Amygdala (tissue), 56 donors: Measurements from ENCODE around the gene TRIM49D1.
"Not testable (repeated sequence)": the region's sequence is repeated elsewhere in the genome, so short reads cannot be mapped to it uniquely, and the experiment has no call there.

ENCODE experiments used
- DNase-seq, 56 donors: peaks; one replicate each; lab custom pipeline; 2025; lab: John Stamatoyannopoulos, UW

TRIM49D1 gene, protein sequence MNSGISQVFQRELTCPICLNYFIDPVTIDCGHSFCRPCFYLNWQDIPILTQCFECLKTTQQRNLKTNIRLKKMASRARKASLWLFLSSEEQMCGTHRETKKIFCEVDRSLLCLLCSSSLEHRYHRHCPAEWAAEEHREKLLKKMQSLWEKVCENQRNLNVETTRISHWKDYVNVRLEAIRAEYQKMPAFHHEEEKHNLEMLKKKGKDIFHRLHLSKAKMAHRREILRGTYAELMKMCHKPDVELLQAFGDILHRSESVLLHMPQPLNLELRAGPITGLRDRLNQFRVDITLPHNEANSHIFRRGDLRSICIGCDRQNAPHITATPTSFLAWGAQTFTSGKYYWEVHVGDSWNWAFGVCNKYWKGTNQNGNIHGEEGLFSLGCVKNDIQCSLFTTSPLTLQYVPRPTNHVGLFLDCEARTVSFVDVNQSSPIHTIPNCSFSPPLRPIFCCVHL

GRCh38 chr11:89922195-89922660, at the start of gene TRIM49D1:
Gene TRIM49D1, minus strand, starts transcription at chr11:89922245. Its CDS starts 4,535 bp downstream, at chr11:89917710.
- no peak for DNase-seq

- DNase-seq = not testable (repeated sequence)
Observed at GRCh38 chr11:89965737-89966136, 43.7 kb upstream of the TRIM49D1 start, which contains the start of gene TRIM64. Gene TRIM64, plus strand, starts transcription at chr11:89966037. Its CDS starts 2,467 bp downstream, at chr11:89968504.

DNA sequence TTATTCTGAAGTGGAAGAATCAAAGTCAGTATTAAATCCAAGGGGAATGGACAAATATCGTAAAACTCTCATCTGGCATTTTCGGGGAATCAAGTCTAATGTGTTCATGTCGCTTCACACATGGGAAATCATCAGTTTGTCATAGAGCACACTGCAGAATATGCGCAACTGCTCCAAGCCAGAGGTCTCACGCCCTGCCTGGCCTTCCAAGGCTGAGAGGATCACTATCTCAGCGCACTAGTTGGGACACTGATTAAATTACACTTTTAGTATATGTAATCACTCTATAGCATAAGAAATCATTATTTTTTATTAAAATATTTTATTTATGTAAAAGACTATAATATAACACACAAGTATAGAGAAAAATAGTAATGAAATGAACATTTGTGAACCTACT, 38.8 kb upstream of the TRIM49D1 start:
- not testable (repeated sequence) for DNase-seq

DNA sequence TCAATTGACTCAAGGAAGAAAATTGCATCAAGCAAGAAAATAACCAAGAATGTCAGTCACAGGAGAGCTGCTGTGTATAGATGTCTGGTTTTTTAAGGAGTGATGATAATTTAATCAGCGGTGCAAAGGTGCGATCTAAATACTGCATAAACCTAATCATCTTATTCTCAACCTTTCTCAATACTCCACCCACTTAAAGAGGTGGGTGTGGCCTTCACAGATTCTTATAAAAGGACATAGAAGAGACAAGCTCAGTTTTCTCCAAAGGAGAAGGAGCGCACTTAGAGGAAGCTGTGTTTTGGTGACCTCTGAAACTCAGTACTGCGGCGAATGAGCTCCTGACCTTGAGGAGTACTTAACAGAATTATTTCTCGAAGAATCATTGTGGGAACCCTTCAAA, 1.7 kb upstream of the TRIM49D1 start, which contains the start of gene TRIM49D2:
Gene TRIM49D2, plus strand, starts transcription at position 301 of the 400 bp plus-strand sequence. CDS start 2,698 bp downstream, outside the sequence.
- not testable (repeated sequence) for DNase-seq

DNA sequence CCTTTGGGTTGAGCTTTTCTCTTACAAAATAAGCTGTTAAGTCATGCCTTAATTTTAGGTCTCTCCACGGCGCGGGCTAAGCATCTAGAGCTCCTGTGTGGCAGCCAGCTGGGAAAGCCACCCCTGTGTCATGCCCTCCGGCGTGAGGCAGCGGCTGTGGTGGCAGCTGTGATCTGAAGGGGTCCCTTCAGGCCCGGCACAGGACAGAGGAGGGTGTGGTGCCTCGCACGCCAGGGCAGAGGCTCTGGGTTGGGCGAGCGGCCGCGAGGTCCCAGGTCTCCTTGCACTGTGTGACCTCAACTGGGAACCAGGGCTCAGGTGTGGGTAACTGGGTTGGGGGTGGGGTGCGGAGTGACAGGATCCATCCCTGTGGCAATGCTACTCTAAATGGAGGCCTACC, 21.2 kb downstream of the TRIM49D1 start:
- not testable (repeated sequence) for DNase-seq

DNA sequence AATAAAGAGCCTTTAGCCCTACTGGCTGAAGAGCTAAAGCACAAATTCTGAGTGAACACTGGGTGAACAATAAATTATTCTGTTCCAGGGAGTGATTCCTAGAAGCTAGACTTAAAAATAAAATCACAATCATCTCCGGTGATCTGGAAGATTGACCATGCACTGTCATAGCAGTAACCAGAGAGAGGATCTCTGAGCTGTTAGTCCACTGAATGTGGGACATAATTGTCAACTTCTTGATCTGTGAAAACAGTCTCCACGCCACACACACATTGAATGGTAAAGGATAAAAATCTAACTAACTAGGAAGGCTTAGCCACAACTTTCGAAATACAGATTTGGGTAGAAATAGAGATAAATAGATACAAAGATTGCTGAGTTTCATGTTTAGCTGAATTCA, 28.8 kb downstream of the TRIM49D1 start:
- DNase-seq = not testable (repeated sequence)

DNA sequence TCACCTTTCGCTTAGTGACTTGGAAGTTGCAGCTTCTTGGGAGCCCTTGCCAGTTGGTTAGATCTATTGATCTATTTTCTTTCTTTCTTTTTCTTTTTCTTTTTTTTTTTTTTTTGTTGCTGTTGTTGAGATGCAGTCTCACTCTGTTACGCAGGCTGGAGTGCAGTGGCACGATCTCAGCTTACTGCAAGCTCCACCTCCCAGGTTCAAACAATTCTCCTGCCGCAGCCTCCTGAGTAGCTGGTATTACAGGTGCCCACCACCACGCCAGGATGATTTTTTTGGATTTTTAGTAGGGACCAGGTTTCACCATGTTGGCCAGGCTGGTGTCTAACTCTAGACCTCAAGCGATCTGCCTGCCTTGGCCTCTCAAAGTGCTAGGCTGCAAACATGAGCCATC, 44.5 kb downstream of the TRIM49D1 start:
- not testable (repeated sequence) for DNase-seq

DNA sequence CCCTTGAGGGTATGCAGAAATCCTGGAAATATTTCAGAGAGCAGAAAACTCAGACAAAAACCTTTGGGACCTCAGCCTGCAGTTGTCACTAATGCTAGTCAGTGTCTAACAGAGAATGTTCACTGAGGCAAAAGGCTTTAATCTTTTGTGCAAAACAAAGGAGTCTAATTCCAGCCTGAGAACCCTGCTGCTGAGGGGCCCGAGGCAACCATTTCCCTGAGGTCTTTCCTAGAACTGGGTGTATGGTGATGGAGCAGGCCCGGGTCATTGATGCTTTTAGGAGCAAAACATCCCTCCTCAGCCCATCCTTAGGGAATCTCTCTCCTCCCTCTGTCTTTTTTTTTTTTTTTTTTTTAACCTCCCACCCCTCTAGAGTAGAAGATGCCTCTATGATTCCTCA, 49.5 kb downstream of the TRIM49D1 start:
- not testable (repeated sequence) for DNase-seq

GRCh38 chr11:89865223-89865622, 56.8 kb downstream of the TRIM49D1 start:
- DNase-seq = not testable (repeated sequence)

DNA sequence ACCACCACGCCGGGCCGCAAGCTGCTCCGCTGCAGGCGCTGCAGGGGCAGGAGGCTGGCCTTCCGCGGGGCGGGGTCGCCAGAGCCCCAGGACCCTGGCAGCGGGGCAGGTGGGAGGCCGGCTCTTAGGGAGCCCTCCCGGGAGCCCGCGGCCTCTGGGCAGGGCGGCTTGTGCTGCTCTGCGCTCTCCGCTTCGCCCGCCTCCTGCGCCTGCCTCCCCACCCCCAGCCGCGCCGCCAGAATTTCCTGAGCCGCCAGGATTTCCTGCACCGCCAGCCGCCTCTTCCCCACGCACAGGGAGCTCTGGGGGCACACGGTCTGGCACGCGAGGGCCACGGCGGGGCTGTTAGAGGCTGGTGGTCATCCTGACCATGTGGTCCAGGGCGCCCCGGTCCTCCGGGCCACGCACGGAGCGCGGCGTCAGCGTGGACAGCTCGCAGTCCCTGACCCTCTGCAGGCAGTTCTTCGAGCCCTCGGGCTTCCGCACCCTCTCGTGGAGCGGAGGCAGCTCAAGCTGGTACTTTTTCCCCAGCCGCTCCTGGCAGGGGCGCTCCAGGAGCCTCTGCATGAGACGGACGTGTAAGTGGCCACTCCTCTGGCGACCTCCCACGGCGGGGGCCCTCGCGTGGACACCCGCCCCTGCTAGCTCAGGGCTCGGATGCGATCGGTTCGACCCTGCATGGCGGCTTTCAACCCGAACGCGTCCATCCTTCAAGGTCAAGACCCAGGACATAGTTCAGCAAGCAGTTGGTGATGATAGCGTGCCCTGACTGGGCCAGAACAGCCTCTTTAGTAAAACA, 57.9 kb downstream of the TRIM49D1 start:
- DNase-seq = not testable (repeated sequence)
